Fibroblast of pulmonary artery (primary cell): ENCODE data around the gene PNPLA2.

Source experiments
- DNase-seq: peaks from one replicate; pipeline ENCODE4 v3.0.0-alpha.2; 2010; ENCODE audit warnings: low read depth
- H3K4me3 ChIP-seq: replicated peaks from 2 replicates; pipeline ENCODE4 v1.5.1; 2011; ENCODE audit warnings: low read depth, mild to moderate bottlenecking, control low read depth, low read length, moderate library complexity
- CTCF ChIP-seq: IDR thresholded peaks from 2 replicates; pipeline ENCODE4 v1.5.1; 2011; ENCODE audit warnings: mild to moderate bottlenecking, control low read depth, low read length, inconsistent platforms; ENCODE audit errors: missing control alignments

PNPLA2 gene

GRCh38 chr11:862081-862661 is 43.5 kb downstream of the PNPLA2 start:
- no peak for DNase-seq
- TF ChIP-seq CTCF, result no peak
- H3K4me3 ChIP-seq, result no peak overlapping the region

GRCh38 chr11:862696-863022 is 43.9 kb downstream of the PNPLA2 start:
- H3K4me3 ChIP-seq, result no peak overlapping the region
- DNase-seq, result no peak
- no peak for TF ChIP-seq CTCF

GRCh38 chr11:863023-863909 is 44.6 kb downstream of the PNPLA2 start:
- no peak for DNase-seq
- TF ChIP-seq CTCF, result no peak
- no peak overlapping the region for H3K4me3 ChIP-seq

GRCh38 chr11:863910-864827 is 45.5 kb downstream of the PNPLA2 start:
- no peak overlapping the region for H3K4me3 ChIP-seq
- no peak for DNase-seq
- TF ChIP-seq CTCF, result no peak

GRCh38 chr11:864898-865297 is 46.2 kb downstream of the PNPLA2 start:
- no peak for TF ChIP-seq CTCF
- DNase-seq, result no peak
- H3K4me3 ChIP-seq, result no peak overlapping the region

- no peak for DNase-seq
- H3K4me3 ChIP-seq, result no peak overlapping the region
- no peak for TF ChIP-seq CTCF
Measured at GRCh38 chr11:865462-866430, 47.0 kb downstream of the PNPLA2 start.
